Fibroblast of pulmonary artery (primary cell): ENCODE measurements around the gene RRAS2.
"Not testable (repeated sequence)": the region's sequence is repeated elsewhere in the genome, so short reads cannot be mapped to it uniquely, and the experiment has no call there.

ENCODE experiments used
- DNase-seq: peaks from one replicate; pipeline ENCODE4 v3.0.0-alpha.2; 2010; ENCODE audit warnings: low read depth
- H3K4me3 ChIP-seq: replicated peaks from 2 replicates; pipeline ENCODE4 v1.5.1; 2011; ENCODE audit warnings: low read depth, mild to moderate bottlenecking, control low read depth, low read length, moderate library complexity
- CTCF ChIP-seq: IDR thresholded peaks from 2 replicates; pipeline ENCODE4 v1.5.1; 2011; ENCODE audit warnings: mild to moderate bottlenecking, control low read depth, low read length, inconsistent platforms; ENCODE audit errors: missing control alignments

Gene RRAS2

DNA sequence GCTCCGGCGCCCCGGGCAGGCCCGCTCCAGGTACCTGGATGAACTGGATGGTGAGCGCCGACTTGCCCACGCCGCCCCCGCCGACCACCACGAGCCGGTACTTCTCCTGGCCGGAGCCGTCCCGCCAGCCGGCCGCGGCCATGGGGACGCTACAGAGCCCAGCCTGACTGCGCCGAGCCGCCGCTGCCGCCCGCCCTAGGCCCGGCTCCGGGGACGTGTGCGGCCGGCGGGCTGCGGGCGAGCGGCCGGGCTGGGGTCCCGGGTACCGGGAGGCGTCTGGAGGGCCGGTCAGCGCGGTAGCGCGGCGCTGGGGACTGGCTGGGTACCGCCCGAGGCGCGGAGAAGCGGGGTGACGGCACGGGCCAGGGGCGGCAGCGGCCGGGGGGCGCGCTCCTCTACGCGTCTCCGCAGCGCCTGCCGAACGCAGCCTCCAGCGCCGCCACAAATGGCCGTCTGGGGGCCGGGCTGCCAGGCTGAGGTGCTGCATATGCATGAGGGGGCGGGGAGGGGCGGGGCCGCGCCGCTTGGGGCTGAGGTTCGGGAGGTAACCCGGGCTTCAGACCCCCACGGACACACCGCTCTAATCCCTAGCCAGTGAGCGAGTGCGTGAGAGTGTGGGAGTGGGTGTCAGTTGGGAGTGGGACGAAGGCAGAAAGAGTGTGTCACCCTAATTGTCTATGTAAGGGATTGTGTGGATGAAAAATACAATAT is at the start of gene RRAS2:
Gene RRAS2, minus strand, starts transcription at position 455 of the 711 bp plus-strand sequence. Its CDS starts 313 bp downstream, at position 142.
- H3K4me3 ChIP-seq, result peak within 1 kb of the TSS; percentile 88
- TF ChIP-seq CTCF, result no peak
- peak; percentile 72 for DNase-seq

GRCh38 chr11:14408612-14409011 is 49.6 kb upstream of the RRAS2 start:
- no peak overlapping the region for H3K4me3 ChIP-seq
- no peak for TF ChIP-seq CTCF
- DNase-seq, result no peak

GRCh38 chr11:14406116-14406515 is 47.1 kb upstream of the RRAS2 start:
- not testable (repeated sequence) for H3K4me3 ChIP-seq

GRCh38 chr11:14403528-14403927 is 44.5 kb upstream of the RRAS2 start:
- H3K4me3 ChIP-seq, DNase-seq: not testable (repeated sequence)

More at GRCh38 chr11:14406116-14406515, 47.1 kb upstream of the RRAS2 start:
- DNase-seq, result peak; percentile 40

DNA sequence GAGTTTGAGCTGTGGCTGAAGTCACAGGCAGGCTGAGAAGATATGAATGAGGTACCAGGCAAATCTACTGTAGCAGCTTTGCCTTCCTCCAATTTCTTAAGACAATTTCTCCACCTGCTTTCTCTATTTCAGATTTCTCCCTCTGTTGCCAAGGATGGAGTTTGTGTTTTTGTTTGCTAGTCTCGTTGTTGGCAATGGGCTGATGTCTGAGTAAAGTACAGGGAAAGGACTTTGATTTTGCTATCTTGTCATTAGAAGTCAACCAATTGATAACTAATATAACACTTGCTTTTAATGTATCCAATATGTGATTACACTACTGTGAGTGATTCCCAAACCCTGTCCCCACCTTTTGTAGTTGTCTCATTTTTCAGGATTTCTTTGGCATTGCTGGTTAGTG is 40.1 kb upstream of the RRAS2 start:
- no peak for TF ChIP-seq CTCF
- no peak for DNase-seq

GRCh38 chr11:14396273-14396672 is 37.3 kb upstream of the RRAS2 start:
- H3K4me3 ChIP-seq, result no peak overlapping the region
- DNase-seq, result no peak
- no peak for TF ChIP-seq CTCF

More for the DNA sequence above, 40.1 kb upstream of the RRAS2 start:
- H3K4me3 ChIP-seq, result no peak overlapping the region

GRCh38 chr11:14393889-14394288 is 34.9 kb upstream of the RRAS2 start:
- TF ChIP-seq CTCF, result no peak
- DNase-seq, result no peak
- no peak overlapping the region for H3K4me3 ChIP-seq

DNA sequence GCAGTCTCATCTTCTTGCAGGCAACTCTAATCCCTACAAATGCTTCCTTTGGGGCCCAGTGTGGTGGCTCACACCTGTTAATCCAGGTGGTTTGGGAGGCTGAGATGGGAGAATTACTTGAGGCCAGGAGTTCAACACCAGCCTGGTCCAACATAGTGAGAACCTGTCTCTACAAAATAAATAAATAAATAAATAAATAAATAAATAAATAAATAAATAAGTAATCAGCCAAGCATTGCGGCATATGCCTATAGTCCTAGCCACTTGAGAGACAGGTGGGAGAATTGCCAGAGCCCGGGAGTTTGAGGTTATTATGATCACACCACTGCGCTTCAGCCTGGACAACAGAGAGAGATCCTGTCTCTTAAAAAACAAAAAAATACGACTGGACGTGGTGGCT is 34.1 kb upstream of the RRAS2 start:
- no peak for TF ChIP-seq CTCF
- no peak overlapping the region for H3K4me3 ChIP-seq
- DNase-seq, result no peak
